GM21381 (cell line): Measurements from ENCODE around the gene CHFR.
"Not testable (repeated sequence)": the region's sequence is repeated elsewhere in the genome, so short reads cannot be mapped to it uniquely, and the experiment has no call there.

Source experiments
- ATAC-seq: cut with Tn5 transposase; IDR thresholded peaks from one replicate; pipeline ENCODE4 v1.9.1; 2021; ENCODE audit warnings: mild to moderate bottlenecking, moderate library complexity; ENCODE audit not compliant: unreplicated experiment

Gene CHFR

DNA sequence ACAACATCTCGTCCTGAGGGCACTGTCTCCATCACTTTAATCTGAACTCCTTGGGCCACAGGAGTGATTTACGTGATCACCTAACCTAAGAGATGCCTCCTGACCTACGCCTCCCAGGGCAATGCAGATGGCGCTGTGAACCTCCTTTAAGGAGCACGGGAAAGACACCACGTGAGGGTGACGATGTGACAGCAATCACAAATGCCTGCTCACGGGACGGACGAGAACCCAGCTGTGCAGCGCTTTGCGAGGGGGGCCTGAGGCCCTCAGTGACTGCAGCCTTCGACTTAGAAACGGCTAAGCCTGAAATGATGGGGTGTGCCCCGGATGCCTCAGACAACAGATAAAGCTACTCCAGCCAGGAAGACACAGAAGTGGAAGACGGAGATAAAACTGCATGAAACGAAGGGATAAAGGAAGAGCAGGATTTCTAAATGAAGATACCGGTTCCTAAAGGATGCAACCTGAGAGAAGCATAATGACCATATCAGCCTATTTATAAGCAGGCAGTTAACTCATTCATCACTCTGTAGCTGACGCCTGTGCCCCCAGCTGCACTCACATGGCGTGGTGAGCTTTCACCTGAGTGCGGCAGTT, 44.9 kb downstream of the CHFR start:
- no peak for ATAC-seq

DNA sequence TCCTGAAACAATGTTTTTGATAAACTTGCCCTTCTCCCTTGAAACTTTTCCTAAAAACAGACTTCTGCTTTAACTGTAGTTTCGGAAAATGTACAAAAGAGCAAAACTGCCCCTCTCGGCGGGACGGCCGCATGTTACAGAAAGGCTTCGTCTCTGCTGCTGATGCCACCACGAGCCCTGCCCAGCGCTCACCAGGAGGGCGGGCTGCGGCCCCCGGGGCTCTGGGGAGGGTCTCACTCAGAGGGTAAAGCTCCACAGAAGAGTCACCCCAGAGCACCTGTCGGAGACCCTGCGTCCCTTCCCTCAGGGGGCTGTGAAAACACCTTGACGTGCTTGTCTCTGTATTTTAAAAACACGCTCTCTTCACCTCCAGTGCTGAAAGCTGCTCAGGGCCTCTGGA, 46.3 kb downstream of the CHFR start:
- no peak for ATAC-seq

DNA sequence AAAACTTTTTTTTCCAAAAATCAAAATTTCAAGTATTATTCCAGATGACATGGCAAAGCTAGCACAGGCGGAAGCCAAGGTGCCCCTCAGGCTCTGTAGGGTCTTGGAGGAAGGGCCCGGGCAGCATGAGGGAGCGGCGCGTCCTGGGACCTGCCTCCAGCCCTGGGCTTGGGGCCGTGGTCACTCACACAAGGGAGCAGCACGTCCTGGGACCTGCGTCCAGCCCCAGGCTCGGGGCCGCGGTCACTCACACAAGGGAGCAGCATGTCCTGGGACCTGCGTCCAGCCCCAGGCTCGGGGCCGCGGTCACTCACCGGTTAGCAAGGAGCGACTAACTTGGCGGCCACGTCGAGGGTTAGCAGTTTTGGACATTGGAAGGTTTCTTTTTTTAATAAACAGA, 46.9 kb downstream of the CHFR start:
- ATAC-seq: no peak

DNA sequence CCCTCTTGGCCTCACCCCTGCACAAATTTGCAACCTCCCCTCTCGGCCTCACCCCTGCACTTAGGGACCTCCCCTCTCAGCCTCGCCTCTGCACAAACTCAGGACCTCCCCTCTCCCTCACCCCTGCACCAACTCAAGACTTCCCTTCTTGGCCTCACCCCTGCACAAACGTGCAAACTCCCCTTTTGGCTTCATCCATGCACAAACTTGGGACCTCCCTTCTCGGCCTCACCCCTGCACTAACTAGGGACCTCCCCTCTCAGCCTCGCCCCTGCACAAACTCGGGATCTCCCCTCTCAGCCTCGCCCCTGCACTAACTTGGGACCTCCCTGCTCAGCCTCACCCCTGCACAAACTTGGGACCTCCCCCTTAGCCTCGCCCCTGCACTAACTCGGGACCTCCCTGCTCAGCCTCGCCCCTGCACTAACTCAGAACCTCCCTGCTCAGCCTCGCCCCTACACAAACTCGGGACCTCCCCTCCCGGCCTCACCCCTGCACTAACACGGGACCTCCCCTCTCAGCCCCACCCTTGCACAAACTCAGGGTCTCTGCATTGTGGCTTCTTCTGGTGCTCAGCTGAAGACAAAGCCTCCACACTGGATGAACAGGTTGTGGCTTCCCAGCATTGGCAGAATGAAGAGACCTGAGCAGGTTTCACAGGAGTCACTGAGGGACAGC, 47.7 kb downstream of the CHFR start:
- no peak for ATAC-seq

DNA sequence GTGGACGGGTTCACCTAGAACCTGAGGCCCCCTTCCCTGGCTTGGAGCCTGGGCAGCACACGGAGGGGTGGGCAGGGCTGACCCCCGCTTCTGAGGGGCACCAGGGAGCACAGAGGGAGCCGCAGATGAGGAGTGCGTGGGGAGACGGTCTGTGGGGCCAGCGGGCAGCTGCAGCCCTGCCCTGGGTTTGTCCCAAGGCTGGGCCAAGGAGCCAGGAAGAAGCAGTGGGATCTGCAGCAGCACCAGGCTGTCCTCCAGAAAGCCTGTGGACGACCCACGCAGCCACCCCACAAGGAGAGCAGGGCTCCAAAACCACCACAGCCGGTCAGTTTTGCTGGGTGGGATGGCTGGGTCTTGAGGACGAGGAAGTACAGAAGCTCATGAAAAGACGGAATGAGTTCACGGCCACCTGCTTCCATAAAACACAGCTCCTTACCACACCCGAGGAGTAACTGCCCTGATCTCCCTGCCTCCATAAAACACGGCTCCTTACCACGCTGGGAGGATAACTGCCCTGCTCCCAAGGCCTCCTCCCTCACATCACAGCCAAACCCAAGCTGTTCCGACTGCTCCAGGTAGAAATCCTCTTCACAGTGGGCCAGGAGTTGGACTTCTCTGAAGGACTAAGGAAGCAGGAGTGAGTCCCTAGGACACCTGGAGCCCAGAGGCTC, 48.9 kb downstream of the CHFR start:
- ATAC-seq: no peak

DNA sequence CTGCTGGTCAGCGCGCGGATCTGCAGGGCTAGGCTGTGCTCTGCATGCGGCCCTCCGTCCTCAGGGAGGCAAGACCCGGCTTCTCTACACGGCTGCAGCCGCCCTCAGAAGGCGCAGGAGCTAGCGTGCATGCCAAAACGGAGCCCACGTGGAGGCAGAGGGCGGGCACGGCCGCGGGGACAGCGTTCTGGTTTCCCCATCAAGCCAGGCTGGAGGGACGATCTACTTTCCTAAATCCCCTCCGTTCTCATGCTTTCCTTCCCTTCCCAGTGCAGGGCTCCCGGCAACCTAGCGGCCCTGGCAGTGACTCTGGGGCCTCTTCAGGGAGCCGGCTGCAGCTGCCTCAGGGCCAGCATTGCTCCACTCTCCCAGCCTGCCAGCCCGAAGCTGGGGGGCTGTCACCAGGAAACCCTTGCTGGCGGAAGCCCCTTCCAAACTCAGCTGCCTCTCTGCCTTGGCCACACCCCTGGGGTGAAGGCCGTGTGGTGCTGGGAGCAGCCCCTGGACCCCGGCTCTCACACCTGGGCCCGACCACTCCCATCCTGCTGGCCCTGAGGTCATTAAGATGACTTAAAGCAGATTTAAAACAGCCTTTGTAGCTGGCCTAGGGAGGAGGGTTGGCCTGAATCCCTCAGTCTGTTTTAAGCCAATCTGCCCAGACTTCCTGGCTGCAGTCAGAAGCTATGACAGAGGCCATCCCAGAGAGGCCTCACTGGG, 49.6 kb downstream of the CHFR start:
- ATAC-seq: no peak

DNA sequence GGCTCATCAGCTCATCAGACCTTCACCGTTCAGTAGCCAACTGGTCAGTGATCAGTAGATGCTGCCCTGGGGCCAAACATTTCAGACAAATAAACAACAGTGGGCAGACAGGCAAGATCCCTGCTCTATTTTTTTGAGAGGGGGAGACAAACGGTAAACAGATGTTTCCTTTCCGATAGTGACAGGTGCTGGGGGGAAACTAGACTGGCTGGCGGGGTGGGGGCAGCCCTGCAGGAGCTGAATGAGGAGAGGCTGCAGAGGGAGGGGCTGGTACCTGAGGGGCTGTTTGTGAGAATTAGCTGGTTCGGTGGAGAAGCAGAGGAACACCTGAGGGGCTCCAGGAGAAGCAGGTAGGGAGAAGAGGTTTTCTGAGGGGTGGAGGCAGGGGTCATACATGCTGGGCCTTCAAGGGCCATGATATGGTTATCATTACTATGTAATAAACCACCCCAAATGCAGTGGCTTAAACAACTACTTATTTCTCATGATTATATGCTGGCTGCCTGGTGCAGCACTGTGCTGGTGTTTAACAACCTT, 50.5 kb downstream of the CHFR start:
- no peak for ATAC-seq

DNA sequence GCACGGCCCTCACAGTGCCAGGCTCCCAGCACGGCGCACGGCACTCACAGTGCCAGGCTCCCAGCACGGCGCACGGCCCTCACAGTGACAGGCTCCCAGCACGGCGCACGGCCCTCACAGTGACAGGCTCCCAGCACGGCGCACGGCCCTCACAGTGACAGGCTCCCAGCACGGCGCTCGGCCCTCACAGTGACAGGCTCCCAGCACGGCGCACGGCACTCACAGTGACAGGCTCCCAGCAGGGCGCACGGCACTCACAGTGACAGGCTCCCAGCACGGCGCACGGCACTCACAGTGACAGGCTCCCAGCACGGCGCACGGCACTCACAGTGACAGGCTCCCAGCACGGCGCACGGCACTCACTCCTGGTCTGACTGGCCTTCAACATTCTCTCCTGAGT, 51.2 kb downstream of the CHFR start:
- not testable (repeated sequence) for ATAC-seq

DNA sequence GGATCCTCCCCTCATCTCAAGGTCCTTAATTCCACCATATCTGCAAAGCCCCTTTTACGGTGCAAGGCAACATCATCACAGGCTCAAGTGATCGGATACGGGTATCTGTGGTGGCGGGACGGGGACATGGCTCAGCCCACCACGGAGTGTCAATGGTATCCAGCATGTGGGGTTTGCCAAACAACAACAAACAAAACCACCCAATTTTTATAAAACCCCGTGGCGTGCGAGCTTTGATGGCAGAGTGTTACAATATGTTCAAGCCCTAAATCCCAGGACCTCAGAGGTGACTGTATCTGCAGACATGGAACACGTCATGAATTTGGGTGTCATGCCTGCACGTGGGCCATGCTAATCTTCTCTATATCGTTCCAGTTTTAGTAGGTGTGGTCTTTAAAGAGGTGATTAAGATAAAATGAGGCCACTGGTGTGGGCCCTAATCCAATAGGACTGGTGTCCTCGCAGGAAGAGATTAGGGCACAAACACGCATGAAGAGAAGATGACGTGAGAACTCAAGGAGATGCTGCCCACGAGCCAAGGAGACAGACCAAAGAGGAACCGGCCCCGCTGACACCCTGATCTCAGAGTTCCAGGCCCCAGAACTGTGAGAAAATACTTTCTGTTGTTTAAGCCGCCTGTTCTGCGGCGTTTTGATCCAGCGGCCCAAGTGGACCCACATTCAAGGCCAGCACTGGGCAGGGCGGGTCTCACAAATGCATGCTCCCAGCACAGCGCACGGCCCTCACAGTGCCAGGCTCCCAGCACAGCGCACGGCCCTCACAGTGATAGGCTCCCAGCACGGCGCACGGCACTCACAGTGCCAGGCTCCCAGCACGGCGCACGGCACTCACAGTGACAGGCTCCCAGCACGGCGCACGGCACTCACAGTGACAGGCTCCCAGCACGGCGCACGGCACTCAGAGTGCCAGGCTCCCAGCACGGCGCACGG, 52.1 kb downstream of the CHFR start:
- no peak for ATAC-seq

DNA sequence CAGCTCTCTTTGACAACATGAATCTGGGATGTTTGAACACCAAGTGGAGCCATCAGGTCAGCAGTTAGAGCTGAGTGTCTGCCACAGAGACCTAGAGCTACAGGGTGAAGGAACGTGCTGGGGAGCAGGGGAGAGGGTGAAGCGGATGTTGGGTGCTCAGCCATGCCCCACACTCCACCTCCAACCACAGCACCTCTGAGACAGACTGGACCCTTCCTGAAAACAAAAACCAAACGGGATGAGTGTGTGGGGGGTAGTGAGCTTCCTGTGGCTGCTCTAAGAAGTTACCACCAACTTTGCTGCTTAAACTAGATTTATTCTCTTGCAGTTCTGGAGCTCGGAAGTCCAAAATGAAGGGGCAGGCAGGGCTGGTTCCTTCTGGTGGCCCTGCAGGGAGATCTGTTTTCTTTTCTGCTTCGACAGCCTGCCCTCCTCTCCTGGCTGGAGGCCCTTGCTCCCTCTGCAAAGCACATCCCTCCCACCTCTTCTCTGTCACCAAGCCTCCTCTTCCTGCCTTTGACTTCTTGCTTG, 53.2 kb downstream of the CHFR start:
- no peak for ATAC-seq

DNA sequence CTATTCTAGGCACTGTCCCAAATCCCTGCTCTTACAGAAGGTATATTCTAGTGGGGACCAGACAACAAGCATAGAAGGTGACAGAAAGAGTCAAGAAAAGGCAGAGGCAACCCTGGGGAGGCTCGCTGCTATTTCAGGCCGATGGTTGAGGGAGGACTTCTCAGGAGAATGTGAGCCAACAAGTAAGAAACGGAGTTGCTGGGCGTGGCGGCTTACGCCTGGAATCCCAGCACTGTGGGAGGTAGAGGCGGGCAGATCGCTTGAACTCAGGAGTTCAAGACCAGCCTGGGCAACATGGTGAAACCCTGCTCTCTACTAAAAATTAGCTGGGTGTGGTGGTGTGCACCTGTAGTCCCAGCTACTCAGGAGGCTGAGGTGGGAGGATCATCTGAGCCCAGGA, 54.1 kb downstream of the CHFR start:
- no peak for ATAC-seq

DNA sequence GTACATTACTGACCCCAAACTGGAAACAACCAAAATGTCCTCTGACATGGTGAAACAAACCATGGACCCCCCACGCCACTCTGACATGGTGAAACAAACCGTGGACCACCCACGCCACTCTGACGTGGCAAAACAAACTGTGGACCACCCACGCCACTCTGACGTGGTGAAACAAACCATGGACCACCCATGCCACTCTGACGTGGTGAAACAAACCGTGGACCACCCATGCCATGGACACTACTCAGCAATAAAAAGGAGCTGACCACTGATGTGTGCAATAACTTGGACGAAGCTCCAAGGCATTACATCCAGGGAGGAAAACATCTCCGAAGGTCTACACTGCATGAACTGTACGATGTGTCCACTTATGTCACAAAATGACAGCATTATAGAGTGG, 55.6 kb downstream of the CHFR start:
- ATAC-seq: no peak

DNA sequence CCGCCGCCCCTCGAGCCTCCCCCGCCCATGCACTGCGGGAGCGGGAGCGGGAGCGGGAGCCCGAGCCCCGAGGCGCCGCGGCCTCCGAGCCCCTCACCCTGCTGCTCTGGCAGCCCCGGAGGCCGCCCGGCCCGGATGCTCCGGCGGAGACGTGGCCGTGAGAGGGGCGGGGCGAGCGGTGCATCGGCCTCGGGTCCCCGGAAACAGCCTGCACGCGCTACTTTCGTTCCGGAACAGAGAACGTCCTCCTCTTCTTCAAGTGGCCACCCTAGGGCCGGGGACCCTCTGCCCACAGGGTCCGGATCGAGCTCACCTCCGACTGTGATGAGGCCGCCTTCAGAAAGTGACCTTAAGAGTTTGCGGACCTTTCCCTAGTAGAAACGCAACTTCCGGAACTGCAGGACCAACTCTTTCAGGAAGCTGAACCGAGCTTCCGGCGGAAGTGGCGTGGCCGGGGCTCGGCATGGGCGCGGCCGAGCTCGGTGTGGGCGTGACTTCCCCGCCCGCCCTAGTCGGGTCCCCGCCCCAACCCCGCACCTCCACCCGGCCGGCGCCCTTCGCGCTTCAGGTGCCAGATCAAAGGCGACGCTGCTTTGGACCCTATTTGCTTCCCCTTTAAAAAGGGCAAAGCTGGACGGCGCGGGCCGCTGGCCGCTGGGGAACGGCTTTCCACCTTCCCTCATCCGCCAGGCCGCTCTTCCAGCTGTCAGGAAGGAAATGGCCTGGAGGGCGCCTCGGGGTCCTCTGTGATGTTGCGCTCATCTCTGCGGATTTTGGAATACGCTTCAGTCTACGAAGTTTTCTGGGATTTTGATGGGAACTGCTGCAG, 58.5 kb downstream of the CHFR start, which contains the start of gene GOLGA3:
Gene GOLGA3, minus strand, starts transcription at position 164 of the 829 bp plus-strand sequence. CDS start 6,741 bp downstream, outside the sequence.
- ATAC-seq: peak; percentile 86

DNA sequence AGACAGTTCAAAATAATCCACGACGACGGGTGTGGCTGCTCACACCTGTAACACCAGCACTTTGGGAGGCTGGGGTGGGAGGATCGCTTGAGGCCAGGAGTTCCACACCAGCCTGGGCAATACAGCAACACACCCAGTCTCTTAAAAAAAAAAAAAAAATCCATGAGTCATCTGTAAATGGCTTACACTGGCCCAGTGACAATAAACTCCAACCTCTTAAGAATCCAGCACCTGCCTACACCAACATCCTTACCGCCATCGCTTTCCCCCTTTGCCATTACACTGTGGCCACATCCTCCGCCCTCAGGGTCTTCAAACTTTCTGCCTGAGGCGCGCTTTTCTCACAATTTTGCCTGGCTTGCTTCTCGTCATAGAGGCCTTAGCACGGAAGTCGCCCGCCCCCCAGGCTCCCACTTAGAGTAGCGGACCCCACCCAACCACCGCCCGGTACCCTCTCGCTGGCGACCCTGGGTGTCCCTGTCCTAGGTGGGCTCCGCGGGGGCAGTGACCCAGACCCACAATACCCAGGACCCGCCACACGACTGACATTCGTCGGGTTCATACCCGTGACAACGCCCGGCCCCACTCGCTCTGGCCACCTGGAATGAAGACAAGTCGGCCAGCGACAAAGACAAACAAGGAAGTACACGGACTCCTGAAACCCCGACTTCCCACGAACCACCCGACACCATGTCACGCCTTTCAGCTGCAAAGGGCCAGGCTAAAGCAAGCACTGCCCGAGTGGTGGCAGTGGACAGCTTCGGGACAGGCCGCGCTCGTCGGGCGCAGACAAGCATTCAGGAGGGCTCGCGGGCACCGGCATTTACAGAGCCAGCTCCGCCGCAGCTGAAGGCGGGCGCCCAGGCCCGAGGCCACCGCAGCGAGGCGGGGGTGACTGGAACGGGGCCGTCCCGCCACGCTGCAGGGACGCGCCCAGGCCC, 59.4 kb downstream of the CHFR start:
- ATAC-seq: peak; percentile 23

DNA sequence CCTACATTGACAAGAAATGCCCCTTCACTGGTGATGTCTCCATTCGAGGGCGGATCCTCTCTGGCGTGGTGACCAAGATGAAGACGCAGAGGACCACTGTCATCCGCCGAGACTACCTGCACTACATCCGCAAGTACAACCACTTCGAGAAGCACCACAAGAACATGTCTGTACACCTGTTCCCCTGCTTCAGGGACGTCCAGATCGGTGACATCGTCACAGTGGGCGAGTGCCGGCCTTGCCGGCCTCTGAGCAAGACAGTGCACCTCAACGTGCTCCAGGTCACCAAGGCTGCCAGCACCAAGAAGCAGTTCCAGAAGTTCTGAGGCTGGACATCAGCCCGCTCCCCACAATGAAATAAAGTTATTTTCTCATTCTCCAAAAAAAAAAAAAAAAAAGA, 61.5 kb downstream of the CHFR start:
- ATAC-seq: no peak

DNA sequence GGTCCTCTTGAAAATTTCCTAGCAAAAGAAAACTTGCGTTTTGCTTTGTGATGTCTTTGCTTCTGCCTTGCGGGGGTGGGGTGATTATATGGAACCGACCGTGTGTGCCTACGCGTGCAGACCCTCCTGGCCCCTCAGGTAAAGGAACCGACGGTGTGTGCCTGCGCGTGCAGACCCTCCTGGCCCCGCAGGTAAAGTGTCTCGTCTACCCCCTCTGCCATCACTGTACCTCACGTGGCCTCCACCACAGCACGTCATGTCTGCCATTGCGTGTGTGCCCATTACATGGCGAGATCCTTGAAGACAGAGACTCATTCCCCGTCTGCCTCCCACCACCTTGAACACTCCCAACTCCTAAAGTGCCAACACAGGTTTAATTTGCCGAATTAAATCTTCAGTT, 62.3 kb downstream of the CHFR start:
- ATAC-seq: no peak

DNA sequence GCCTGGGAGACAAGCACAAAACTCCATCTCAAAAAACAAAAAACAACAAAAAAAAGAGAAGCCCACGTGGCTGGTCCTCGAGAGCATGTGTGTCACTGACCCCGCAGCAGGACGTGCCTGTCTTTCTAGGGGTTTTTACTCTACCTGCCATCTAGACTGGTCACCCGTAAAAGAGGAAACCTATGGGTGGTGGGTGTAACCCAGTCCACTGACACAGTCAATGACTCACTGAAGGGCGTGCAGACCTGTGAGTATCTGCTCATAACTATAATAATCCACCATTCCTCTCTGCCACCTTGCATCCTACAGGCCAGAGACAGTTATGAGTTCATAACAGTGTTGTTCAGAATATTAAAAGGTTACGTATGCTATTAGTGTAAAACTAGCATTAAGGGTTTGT, 63.4 kb downstream of the CHFR start:
- no peak for ATAC-seq

DNA sequence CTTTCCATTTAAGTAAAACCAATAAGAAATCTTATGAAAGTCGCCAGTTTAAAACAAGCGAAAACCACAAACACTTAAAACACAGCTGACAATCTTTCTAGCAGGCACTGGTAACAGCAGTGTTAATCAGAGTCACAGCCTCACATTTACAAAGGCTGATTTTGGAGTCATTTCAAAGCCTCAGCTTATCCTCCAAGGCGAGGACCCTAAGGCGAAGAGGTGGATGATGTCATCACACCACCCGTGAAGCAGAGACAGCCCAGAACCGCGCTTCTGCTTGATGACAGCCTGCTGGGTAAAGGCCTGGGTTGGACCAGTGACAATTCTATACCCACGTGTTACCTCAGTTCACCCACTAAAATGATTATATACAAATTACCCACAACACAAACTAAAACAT, 68.8 kb downstream of the CHFR start:
- ATAC-seq: no peak
